Right lobe of liver (tissue), 5 donors: ENCODE data around the gene ADGRL3. TPM values are rescaled to one million over a fixed set of nuclear protein-coding genes. Genes with fewer than 3 reads are reported as not detected.

Source experiments
- small RNA-seq, 2 experiments: library from RNA; depleted of rRNA; stranded (forward); fragments of <200 nt; gene quantifications; one replicate each; pipeline ENCODE3, GENCODE V24; 2016
- total RNA-seq, 6 experiments: library from RNA; depleted of rRNA in 2 of 6; stranded (reverse); fragments of >200 nt in 2 of 6; fragmentation: NEBNext Ultra II Directional in 3 of 6; extraction: Animal tissue kit (Norgen Biotek cat#: 25700) in 3 of 6; gene quantifications; one replicate each; pipeline versions ENCODE4 v1.1.0 to v1.2.4, GENCODE V29; 2016 to 2023
- donor health status: DM: no; HTN: no; CAD: no.
- donor health status: DM: no; HTN: no; CAD: no.
- donor health status: DM: no; HTN: yes; CAD: no.
- donor health status: DM: no; HTN: yes; CAD: no.

Gene ADGRL3
- total RNA-seq, 6 experiments from 2014 or later, result 0.06 to 1.1 (median 0.35) TPM

Small RNA genes within 50 kb of the gene (small RNA-seq; reads per million reads assigned to genes)
- gene RF00019, result 0 reads per million in 2 experiments
